Osteocyte (in vitro differentiated cells): ENCODE results near the gene SUSD1. TPM values are rescaled to one million over a fixed set of nuclear protein-coding genes. Genes with fewer than 3 reads are reported as not detected.

Source experiments
- DNase-seq: peaks from one replicate; pipeline ENCODE4 v3.0.0; 2021; ENCODE audit warnings: mixed read lengths; ENCODE audit not compliant: unreplicated experiment; ENCODE audit errors: extremely low spot score
- H3K27ac Mint-ChIP-seq: one replicate; pipeline ENCODE4 v1.8.0; 2021; ENCODE audit warnings: mild to moderate bottlenecking, mixed read lengths; ENCODE audit not compliant: unreplicated experiment
- H3K27me3 Mint-ChIP-seq: one replicate; pipeline ENCODE4 v1.8.0; 2021; ENCODE audit warnings: mixed read lengths; ENCODE audit not compliant: unreplicated experiment
- H3K36me3 Mint-ChIP-seq: one replicate; pipeline ENCODE4 v1.8.0; 2021; ENCODE audit warnings: mixed read lengths; ENCODE audit not compliant: unreplicated experiment
- H3K4me1 Mint-ChIP-seq: one replicate; pipeline ENCODE4 v1.8.0; 2021; ENCODE audit warnings: mixed read lengths; ENCODE audit not compliant: unreplicated experiment
- H3K4me3 Mint-ChIP-seq: one replicate; pipeline ENCODE4 v1.8.0; 2021; ENCODE audit warnings: mild to moderate bottlenecking, moderate library complexity, mixed read lengths; ENCODE audit not compliant: unreplicated experiment
- H3K9me3 Mint-ChIP-seq: one replicate; pipeline ENCODE4 v1.8.0; 2021; ENCODE audit warnings: mixed read lengths; ENCODE audit not compliant: unreplicated experiment
- total RNA-seq: library from RNA; stranded (reverse); gene quantifications from 2 replicates; pipeline ENCODE4 v1.2.1, GENCODE V29; 2021
- TF ChIP-seq, protein P1 (sequence below): fragments of 200-600 bp; sonication (generic); IDR thresholded peaks from 2 replicates; pipeline ENCODE4 v1.5.0; 2021; ENCODE audit warnings: antibody characterized with exemption, mild to moderate bottlenecking, moderate library complexity

The SUSD1 gene
- total RNA-seq, 1 donor from 2014 or later, result 13.4 TPM

DNA sequence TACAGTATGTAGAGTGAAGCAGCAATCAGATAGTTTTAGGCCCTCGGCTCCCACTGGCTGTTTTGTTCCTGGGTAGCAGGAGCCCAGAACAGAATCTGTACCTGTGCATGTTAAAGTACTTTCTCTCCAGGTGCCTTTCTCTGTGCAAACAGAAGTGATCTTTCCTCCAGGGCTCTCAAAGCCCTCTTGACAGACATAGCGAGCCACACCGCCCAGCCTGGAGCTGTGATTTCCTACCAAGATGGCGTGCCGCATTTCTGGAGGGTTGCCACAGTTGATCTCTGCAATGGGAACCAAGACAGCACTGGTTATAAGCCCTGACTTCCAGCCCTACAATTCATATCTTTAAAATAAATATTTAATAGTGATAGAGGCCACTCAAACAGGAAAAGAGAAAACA lies 50.9 kb downstream of the SUSD1 start:
- TF ChIP-seq, protein P1, sequence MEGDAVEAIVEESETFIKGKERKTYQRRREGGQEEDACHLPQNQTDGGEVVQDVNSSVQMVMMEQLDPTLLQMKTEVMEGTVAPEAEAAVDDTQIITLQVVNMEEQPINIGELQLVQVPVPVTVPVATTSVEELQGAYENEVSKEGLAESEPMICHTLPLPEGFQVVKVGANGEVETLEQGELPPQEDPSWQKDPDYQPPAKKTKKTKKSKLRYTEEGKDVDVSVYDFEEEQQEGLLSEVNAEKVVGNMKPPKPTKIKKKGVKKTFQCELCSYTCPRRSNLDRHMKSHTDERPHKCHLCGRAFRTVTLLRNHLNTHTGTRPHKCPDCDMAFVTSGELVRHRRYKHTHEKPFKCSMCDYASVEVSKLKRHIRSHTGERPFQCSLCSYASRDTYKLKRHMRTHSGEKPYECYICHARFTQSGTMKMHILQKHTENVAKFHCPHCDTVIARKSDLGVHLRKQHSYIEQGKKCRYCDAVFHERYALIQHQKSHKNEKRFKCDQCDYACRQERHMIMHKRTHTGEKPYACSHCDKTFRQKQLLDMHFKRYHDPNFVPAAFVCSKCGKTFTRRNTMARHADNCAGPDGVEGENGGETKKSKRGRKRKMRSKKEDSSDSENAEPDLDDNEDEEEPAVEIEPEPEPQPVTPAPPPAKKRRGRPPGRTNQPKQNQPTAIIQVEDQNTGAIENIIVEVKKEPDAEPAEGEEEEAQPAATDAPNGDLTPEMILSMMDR, result no peak
- Mint-ChIP-seq H3K27me3 (no peaks in the 10 kb centered on the region), H3K4me1 (peaks cover 3% of the 10 kb centered on the region), H3K36me3 (peaks cover 23% of the 10 kb centered on the region), H3K27ac (no peak overlapping the region), H3K4me3 (no peak overlapping the region), H3K9me3 (no peaks in the 10 kb centered on the region)
- DNase-seq, result no peak

DNA sequence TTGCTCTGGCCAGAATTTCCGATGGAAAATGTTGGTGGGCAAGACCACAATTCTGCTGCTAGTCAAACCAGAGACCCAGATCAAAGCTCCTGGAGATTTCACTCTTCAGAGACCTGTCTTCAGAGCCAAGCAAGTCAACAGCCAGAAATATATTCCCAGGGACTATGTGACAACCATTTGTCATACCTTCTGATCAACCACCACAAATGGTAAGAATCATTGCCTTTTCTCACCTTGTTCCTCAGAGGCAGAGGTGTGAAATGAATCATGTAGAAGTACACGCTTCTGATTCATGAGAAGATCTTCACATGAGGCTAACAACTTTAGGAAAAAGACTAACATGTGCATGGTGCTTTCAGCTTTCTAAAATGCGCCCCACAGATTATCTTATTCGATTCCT lies 53.5 kb downstream of the SUSD1 start:
- H3K36me3 Mint-ChIP-seq, result peaks cover 21% of the 10 kb centered on the region
- no peak overlapping the region for H3K27ac Mint-ChIP-seq
- no peaks in the 10 kb centered on the region for H3K9me3 Mint-ChIP-seq
- TF ChIP-seq, protein P1, result no peak
- H3K27me3 Mint-ChIP-seq, result no peaks in the 10 kb centered on the region
- H3K4me1 Mint-ChIP-seq, result peaks cover 3% of the 10 kb centered on the region
- DNase-seq, result no peak
- H3K4me3 Mint-ChIP-seq, result no peak overlapping the region

DNA sequence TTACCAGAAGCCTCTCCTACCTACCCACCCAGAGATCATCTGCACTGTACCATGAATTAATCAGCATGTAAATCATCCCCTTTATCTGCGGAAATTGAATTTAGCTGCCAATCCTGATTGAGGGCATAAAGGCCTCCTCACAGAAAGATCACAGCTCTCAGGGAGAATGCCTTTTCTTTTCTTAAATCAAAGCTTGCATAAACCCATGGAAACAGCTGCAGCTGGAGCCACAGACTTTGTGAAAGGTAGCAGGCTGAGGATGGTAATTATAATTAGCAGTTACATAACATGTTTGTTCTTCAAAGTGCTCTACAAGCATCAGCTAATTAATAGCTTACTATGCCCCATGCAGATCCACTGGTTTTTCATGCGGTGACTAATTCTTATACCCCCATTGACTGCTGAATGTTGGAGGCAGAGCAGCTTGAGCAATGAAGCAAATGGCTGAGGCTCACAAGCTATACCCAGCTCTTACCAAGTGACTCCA lies 54.6 kb downstream of the SUSD1 start:
- H3K4me3 Mint-ChIP-seq, result no peak overlapping the region
- no peaks in the 10 kb centered on the region for H3K9me3 Mint-ChIP-seq
- peaks cover 21% of the 10 kb centered on the region for H3K36me3 Mint-ChIP-seq
- H3K4me1 Mint-ChIP-seq, result no peaks in the 10 kb centered on the region
- H3K27ac Mint-ChIP-seq, result no peak overlapping the region
- TF ChIP-seq, protein P1, result no peak
- DNase-seq, result no peak
- H3K27me3 Mint-ChIP-seq, result no peaks in the 10 kb centered on the region

DNA sequence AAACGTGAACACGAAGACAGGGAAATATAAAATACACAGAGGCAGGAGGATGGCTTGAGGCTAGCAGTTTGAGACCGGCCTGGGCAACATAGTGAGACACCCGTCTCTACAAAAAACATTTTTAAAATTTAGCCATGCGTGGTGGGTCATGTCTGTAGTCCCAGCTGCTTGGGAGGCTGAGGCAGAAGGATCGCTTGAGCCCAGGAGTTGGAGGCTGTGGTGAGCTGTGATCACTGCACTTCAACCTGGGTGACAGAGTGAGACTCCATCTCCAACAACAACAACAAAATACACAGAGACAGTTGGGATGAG lies 55.1 kb downstream of the SUSD1 start:
- Mint-ChIP-seq H3K4me3 (no peak overlapping the region), H3K9me3 (no peaks in the 10 kb centered on the region), H3K27ac (no peak overlapping the region), H3K36me3 (peaks cover 21% of the 10 kb centered on the region), H3K4me1 (no peaks in the 10 kb centered on the region), H3K27me3 (no peaks in the 10 kb centered on the region)
- TF ChIP-seq, protein P1, result no peak
- DNase-seq, result no peak

DNA sequence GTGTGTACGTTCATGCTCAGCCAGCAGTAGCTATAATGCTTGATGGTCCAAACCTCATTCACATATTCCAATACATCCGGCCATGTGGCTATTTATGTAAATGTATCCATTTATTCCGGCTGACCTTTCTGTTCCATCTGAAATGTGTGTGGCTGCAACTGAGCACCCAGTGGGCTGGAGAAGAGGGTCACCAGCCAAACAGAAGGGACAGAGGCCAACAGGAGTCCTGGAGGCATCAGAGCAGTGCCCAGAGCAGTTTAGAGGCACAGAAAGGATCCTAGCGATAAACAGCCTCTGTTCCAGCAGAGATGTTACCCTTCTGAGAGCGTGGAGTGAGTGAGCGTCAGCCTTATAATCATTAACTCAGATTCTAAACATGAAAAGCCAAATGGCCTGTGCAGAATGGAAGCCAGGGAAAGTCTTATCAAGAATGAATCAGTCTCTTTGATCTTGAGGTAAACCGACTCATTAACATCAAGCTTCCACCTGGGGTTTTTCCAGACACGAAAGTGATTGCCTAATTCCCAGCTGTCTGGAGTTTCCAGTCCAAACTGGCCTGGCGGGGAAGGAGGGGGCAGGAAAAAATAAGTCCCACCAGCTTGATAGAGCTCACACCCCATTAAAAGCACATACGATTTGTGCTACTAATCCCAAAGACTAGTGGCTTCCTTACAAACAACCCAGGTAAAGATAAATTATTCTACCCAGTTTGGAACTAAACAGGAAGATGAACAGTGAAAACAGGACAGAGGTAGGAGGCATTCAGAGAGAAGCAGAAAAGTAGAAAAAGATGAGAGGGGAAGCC lies 55.7 kb downstream of the SUSD1 start:
- TF ChIP-seq, protein P1, result no peak
- Mint-ChIP-seq H3K27ac (no peak overlapping the region), H3K9me3 (no peaks in the 10 kb centered on the region), H3K4me3 (no peak overlapping the region), H3K27me3 (no peaks in the 10 kb centered on the region), H3K4me1 (no peaks in the 10 kb centered on the region), H3K36me3 (peaks cover 21% of the 10 kb centered on the region)
- DNase-seq, result peak; percentile 19
